C4-2B (cell line): Measurements from ENCODE around the gene SLC27A5.
"Not testable (repeated sequence)": the region's sequence is repeated elsewhere in the genome, so short reads cannot be mapped to it uniquely, and the experiment has no call there.

Source experiments
- H3K27ac ChIP-seq: fragments of 450-650 bp; 2 replicates; pipeline ENCODE4 v1.5.1; 2017
- CTCF ChIP-seq: fragments of 450-650 bp; conservative IDR thresholded peaks from 2 replicates; pipeline ENCODE4 v1.5.1; 2017; ENCODE audit warnings: mild to moderate bottlenecking
- ZFX ChIP-seq: fragments of 450-650 bp; IDR thresholded peaks from 2 replicates; pipeline ENCODE4 v1.6.1; 2017

The SLC27A5 gene

GRCh38 chr19:58456111-58456510 is 55.7 kb downstream of the SLC27A5 start:
- TF ChIP-seq ZFX = no peak
- no peak overlapping the region for H3K27ac ChIP-seq

GRCh38 chr19:58455306-58455705 is 56.5 kb downstream of the SLC27A5 start:
- TF ChIP-seq ZFX (no peak), CTCF (no peak)
- no peak overlapping the region for H3K27ac ChIP-seq

- H3K27ac ChIP-seq = no peak overlapping the region
Measured at GRCh38 chr19:58453743-58454142, 58.0 kb downstream of the SLC27A5 start.

GRCh38 chr19:58451358-58452101 is 60.3 kb downstream of the SLC27A5 start, which contains the start of gene ZNF324B:
Gene ZNF324B (plus strand): TSS chr19:58451622. CDS start chr19:58453702, 2,080 bp downstream.
- H3K27ac ChIP-seq = peak within 1 kb of the TSS; percentile 81

More at GRCh38 chr19:58453743-58454142, 58.0 kb downstream of the SLC27A5 start:
- TF ChIP-seq CTCF (no peak), ZFX (no peak)

GRCh38 chr19:58450856-58451357 is 60.9 kb downstream of the SLC27A5 start:
- peak overlapping the region; percentile 81 for H3K27ac ChIP-seq

More at GRCh38 chr19:58451358-58452101, 60.3 kb downstream of the SLC27A5 start, which contains the start of gene ZNF324B:
- TF ChIP-seq ZFX (peak; percentile 69; the same call in 1 of the 2 replicates), CTCF (no peak)

GRCh38 chr19:58449980-58450379 is 61.8 kb downstream of the SLC27A5 start:
- H3K27ac ChIP-seq = not testable (repeated sequence)

More at GRCh38 chr19:58450856-58451357, 60.9 kb downstream of the SLC27A5 start:
- TF ChIP-seq CTCF = no peak
- TF ChIP-seq ZFX = no peak

GRCh38 chr19:58448860-58449259 is 62.9 kb downstream of the SLC27A5 start:
- not testable (repeated sequence) for H3K27ac ChIP-seq
